GM21528 (cell line): Measurements from ENCODE around the gene NDUFA7.
"Not testable (repeated sequence)": the region's sequence is repeated elsewhere in the genome, so short reads cannot be mapped to it uniquely, and the experiment has no call there.

Experiments
- ATAC-seq: cut with Tn5 transposase; IDR thresholded peaks from one replicate; pipeline ENCODE4 v1.9.1; 2021; ENCODE audit warnings: mild to moderate bottlenecking, moderate library complexity; ENCODE audit not compliant: unreplicated experiment, low FRiP score

The NDUFA7 gene

GRCh38 chr19:8291337-8291736 lies 29.8 kb downstream of the NDUFA7 start:
- not testable (repeated sequence) for ATAC-seq

GRCh38 chr19:8276508-8276907 lies 44.7 kb downstream of the NDUFA7 start:
- not testable (repeated sequence) for ATAC-seq

- no peak for ATAC-seq
Measured at GRCh38 chr19:8269724-8270123, 51.5 kb downstream of the NDUFA7 start.

GRCh38 chr19:8265872-8266271 lies 55.3 kb downstream of the NDUFA7 start:
- no peak for ATAC-seq

- ATAC-seq = not testable (repeated sequence)
Measured at GRCh38 chr19:8264248-8264647, 56.9 kb downstream of the NDUFA7 start.

GRCh38 chr19:8262431-8262830 lies 58.7 kb downstream of the NDUFA7 start:
- no peak for ATAC-seq

- ATAC-seq = no peak
Measured at GRCh38 chr19:8261881-8262280, 59.3 kb downstream of the NDUFA7 start.

GRCh38 chr19:8261347-8261746 lies 59.8 kb downstream of the NDUFA7 start:
- no peak for ATAC-seq
